Measurements from ENCODE around the gene LRSAM1. TPM values are rescaled to one million over a fixed set of nuclear protein-coding genes. Genes with fewer than 3 reads are reported as not detected.

LRSAM1 gene
- total and polyA plus RNA-seq, 9 of the 15 experiments (the other 6 are each of a cell fraction or from before 2014, with no cell fraction given) = 0.07 to 16.2 (median 4.7) TPM

DNA sequence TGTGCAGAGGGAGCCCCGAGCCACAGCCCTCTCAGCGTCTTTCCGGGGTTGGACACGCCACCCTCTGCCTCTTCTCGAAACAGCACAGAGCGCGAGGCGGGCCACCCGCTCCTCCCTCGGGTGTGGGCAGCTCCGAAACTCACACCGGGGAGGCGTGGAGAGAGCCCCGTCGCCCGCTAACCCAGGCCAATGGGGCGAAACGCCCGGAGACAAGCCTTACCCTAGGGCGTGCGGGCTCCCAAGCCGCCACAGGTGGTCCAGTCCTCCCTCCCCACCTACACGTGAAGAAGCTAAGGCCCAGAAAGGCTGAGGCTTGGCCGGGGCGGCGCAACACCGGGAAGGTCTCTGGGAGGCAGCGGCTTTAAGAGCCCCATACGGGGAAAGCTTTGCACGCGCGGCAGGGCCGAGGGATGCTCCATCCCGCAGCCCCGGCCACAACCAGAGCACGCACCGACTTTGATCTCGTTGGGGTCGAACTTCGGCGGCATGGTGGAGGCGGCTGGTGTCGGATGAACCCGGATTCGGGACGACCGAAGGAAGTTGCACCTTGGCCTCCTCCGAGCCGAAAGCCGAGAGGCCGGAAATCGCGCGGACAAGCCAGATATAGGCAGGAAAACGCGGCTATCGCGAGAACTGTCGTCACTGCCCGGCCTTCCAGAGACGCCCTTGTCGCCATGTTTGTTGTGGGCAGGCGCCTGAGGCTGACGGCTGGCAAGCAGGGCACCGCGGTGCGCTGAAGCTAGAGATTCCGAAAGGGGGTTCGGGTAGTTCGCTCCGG is at the start of gene LRSAM1, which contains the start of gene RPL12 (continued):
- TF ChIP-seq, protein P1, sequence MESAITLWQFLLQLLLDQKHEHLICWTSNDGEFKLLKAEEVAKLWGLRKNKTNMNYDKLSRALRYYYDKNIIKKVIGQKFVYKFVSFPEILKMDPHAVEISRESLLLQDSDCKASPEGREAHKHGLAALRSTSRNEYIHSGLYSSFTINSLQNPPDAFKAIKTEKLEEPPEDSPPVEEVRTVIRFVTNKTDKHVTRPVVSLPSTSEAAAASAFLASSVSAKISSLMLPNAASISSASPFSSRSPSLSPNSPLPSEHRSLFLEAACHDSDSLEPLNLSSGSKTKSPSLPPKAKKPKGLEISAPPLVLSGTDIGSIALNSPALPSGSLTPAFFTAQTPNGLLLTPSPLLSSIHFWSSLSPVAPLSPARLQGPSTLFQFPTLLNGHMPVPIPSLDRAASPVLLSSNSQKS (CRISPR knock-in tag; IDR thresholded peaks at IDR 0.05) = no peak
- TF ChIP-seq ZSCAN32 (CRISPR knock-in tag; IDR thresholded peaks at IDR 0.05) (no peak), ZFPM2 (CRISPR knock-in tag; IDR thresholded peaks at IDR 0.05) (no peak), NR2C2 (CRISPR knock-in tag; IDR thresholded peaks at IDR 0.05) (peak; percentile 39; the same call in 1 of the 2 replicates), NR2C2 (tag; IDR thresholded peaks at IDR 0.05) (peak; percentile 66; the same call in 1 of the 2 replicates), TSHZ1 (CRISPR knock-in tag; IDR thresholded peaks at IDR 0.05) (0 out of 2 replicates have a peak, but pooled peaks have one; percentile 18), ZC3H11A (IDR thresholded peaks at IDR 0.05; ENCODE audit: low read depth, low read length) (no peak), ETS1 (conservative IDR thresholded peaks at IDR 0.05; ENCODE audit: control insufficient read depth, low read depth, low read length) (peak; percentile 95), FOXA1 (IDR thresholded peaks at IDR 0.05; ENCODE audit: borderline replicate concordance) (no peak), ZSCAN29 (IDR thresholded peaks at IDR 0.05) (peak; percentile 85), EP400 (IDR thresholded peaks at IDR 0.05) (peak; percentile 99), HNRNPLL (IDR thresholded peaks at IDR 0.05; ENCODE audit: low read depth, low read length, poor library complexity, severe bottlenecking) (peak; percentile 39), EP300 (IDR thresholded peaks at IDR 0.05; ENCODE audit: low read length) (no peak), ZFP30 (CRISPR knock-in tag; IDR thresholded peaks at IDR 0.05; ENCODE audit: borderline replicate concordance) (no peak), RBM25 (IDR thresholded peaks at IDR 0.05; ENCODE audit: low read depth, low read length, severe bottlenecking) (peak; percentile 96), PTRF (tag; IDR thresholded peaks at IDR 0.05) (no peak), ZNF668 (CRISPR knock-in tag; IDR thresholded peaks at IDR 0.05) (no peak), TCF7L2 (IDR thresholded peaks at IDR 0.05; ENCODE audit: low read depth, low read length) (0 out of 2 replicates have a peak, but pooled peaks have one; percentile 18), HMG20A (CRISPR knock-in tag; conservative IDR thresholded peaks at IDR 0.05) (no peak), NBN (IDR thresholded peaks at IDR 0.05; ENCODE audit: low read depth) (no peak; the same call in 1 of the 2 replicates)
- TF ChIP-seq, protein P2, sequence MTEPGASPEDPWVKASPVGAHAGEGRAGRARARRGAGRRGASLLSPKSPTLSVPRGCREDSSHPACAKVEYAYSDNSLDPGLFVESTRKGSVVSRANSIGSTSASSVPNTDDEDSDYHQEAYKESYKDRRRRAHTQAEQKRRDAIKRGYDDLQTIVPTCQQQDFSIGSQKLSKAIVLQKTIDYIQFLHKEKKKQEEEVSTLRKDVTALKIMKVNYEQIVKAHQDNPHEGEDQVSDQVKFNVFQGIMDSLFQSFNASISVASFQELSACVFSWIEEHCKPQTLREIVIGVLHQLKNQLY (CRISPR knock-in tag; conservative IDR thresholded peaks at IDR 0.05) = 0 out of 4 replicates have a peak, but pooled peaks have one; percentile 28 to 51

All from K562 (cell line).